ENCODE results near the gene GLG1.
"Not testable (repeated sequence)": the region's sequence is repeated elsewhere in the genome, so short reads cannot be mapped to it uniquely, and the experiment has no call there.

GRCh38 chr16:74422086-74422485, 184.8 kb downstream of the GLG1 start:
- not testable (repeated sequence) for TF ChIP-seq POLR2A (IDR thresholded peaks at IDR 0.05; ENCODE audit: low read length); GATA1 (IDR thresholded peaks at IDR 0.05; ENCODE audit: low read depth, low read length)
